Thyroid gland (tissue), 4 donors: ENCODE measurements around the gene ARFGEF3. TPM values are rescaled to one million over a fixed set of nuclear protein-coding genes. Genes with fewer than 3 reads are reported as not detected.

Source experiments
- DNase-seq, 2 donors: peaks; one replicate each; pipeline ENCODE4 v3.0.0-alpha.2; 2019
- H3K27ac ChIP-seq, 3 donors: fragments of 200-600 bp; sonication (generic); 1 replicate in 2 of 3; 2 replicates in 1 of 3; pipeline ENCODE4 v1.5.1; 2016 to 2019; ENCODE audit warnings: mild to moderate bottlenecking in 1 of 3, moderate library complexity in 1 of 3
- H3K27me3 ChIP-seq: fragments of 200-600 bp; sonication (generic); one replicate; pipeline ENCODE4 v1.5.1; 2019
- H3K36me3 ChIP-seq, 2 donors: fragments of 200-600 bp; sonication (generic); one replicate each; pipeline ENCODE4 v1.5.1; 2016 to 2019
- H3K4me1 ChIP-seq, 2 donors: fragments of 200-600 bp; sonication (generic); one replicate each; pipeline ENCODE4 v1.5.1; 2017 to 2019
- H3K4me3 ChIP-seq, 3 donors: fragments of 200-600 bp; sonication (generic); replicated peaks in 1 of 3; 1 replicate in 2 of 3; 2 replicates in 1 of 3; pipeline ENCODE4 v1.5.1; 2016; ENCODE audit warnings: mild to moderate bottlenecking in 1 of 3
- H3K9me3 ChIP-seq: fragments of 200-600 bp; sonication (generic); one replicate; pipeline ENCODE4 v1.5.1; 2017
- CTCF ChIP-seq, 6 experiments: fragments of 200-600 bp in 3 of 6; fragments of 450-650 bp in 3 of 6; sonication (generic) in 3 of 6; IDR thresholded peaks; one replicate each; pipeline ENCODE4 v1.5.1; 2016 to 2019; ENCODE audit warnings: antibody characterized with exemption in 6 of 6, mild to moderate bottlenecking in 2 of 6, inconsistent platforms in 1 of 6, moderate library complexity in 1 of 6
- POLR2A ChIP-seq, 2 donors: fragments of 450-650 bp; IDR thresholded peaks; one replicate each; pipeline ENCODE4 v1.6.1; 2017; ENCODE audit warnings: antibody characterized with exemption in 2 of 2, mild to moderate bottlenecking in 2 of 2, moderate library complexity in 1 of 2
- WGBS, 2 donors: methylation state at CpG; one replicate each; pipeline ENCODE4 v1.1.5; 2017; 5-methylcytosine and 5-hydroxymethylcytosine counted together
- intact Hi-C: fragments of 100-400 bp; cut with DNase I; formaldehyde crosslinking; loops from one replicate; pipeline ENCODE4 v1.15.1; 2023
- total RNA-seq, 4 donors: library from RNA; depleted of rRNA; stranded (reverse); fragments of >200 nt; gene quantifications; one replicate each; pipeline ENCODE4 v1.2.3, GENCODE V29; 2016

Gene ARFGEF3
- total RNA-seq, 4 donors from 2014 or later = 2.4 to 7.2 (median 4.4) TPM

DNA sequence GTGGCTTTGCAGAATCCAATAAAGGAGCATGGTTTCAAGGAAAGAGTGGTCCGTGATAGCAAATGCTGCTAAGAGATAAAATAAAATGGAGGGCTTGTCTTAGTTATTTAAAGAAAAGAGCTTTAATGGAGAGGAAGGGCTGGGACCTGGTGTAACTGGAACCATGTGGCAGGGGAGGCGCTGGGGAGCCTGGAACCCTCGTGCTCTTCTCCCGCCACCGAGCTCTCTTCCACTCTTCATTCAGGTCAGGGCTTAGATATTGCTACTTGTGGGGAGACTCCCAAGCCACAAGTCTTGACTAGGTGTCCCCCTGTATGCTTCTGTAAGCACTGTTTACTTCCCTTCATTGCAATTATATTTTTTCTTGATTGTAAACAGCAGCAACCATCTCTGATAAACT is 15.2 kb upstream of the ARFGEF3 start:
- 85 to 93% methylated on average over 5 of the region's 5 CpGs for whole genome bisulfite sequencing, 2 donors
- TF ChIP-seq CTCF (IDR thresholded peaks at IDR 0.05) = no peak
- H3K36me3 ChIP-seq = no peaks in the 10 kb centered on the region
- intact Hi-C loops = no loop called here
- no peak overlapping the region for H3K27ac ChIP-seq
- no peaks in the 10 kb centered on the region for H3K4me1 ChIP-seq
- no peak overlapping the region for H3K4me3 ChIP-seq
- no peaks in the 10 kb centered on the region for H3K27me3 ChIP-seq
- no peak for DNase-seq
- H3K9me3 ChIP-seq = no peaks in the 10 kb centered on the region

DNA sequence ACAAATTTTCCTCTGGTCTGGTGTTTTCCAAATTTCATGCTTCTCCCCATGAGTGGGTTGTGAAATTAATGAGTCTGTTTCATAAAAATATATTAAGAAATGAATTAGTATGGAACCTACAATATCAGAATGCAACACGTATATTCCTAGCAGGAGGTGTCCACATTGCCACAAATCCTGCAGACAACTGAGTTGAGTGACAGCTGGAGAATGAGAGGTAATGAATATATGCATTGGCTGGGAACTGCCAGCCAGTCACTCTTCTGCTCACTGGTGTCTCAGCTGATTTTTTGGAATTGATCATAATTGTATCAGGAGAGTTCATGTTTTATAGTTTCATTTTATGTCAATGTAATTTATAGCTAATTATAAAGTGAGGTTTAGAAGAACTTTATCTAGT is 6.3 kb upstream of the ARFGEF3 start:
- intact Hi-C loops = no loop called here
- no peaks in the 10 kb centered on the region for H3K4me1 ChIP-seq
- TF ChIP-seq CTCF (IDR thresholded peaks at IDR 0.05) (no peak), POLR2A (IDR thresholded peaks at IDR 0.05) (no peak)
- no peak overlapping the region for H3K27ac ChIP-seq
- H3K9me3 ChIP-seq = no peaks in the 10 kb centered on the region
- no peaks in the 10 kb centered on the region for H3K27me3 ChIP-seq
- 83 to 84% methylated on average over 1 of the region's 1 CpG for WGBS, 2 donors
- no peak overlapping the region for H3K4me3 ChIP-seq
- no peaks in the 10 kb centered on the region for H3K36me3 ChIP-seq
- no peak for DNase-seq

GRCh38 chr6:138157986-138158638 is 3.6 kb upstream of the ARFGEF3 start:
- DNase-seq = no peak
- 66 to 67% methylated on average over 4 of the region's 4 CpGs for WGBS, 2 donors
- no peaks in the 10 kb centered on the region for H3K27me3 ChIP-seq

DNA sequence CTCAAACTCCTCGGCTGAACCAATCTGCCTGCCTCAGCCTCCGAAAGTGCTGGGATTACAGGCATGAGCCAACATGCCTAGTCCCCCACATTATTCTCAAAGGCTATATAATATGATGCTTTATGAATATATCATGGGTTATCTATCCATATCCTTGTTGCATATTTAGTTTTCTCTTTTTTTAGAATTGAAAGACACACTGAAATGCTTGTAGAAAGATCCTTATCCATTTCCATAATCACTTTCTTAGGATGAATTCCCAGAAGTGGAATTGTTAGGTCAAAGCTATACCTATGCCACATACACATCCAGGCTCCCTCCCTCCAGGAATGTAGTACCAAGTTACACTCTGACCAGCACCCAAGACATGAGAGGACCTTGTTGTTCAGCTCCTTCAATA is 2.5 kb upstream of the ARFGEF3 start:
- Histone ChIP-seq H3K4me3 (no peak overlapping the region), H3K4me1 (peaks cover 0 to 13% of the 10 kb centered on the region in 2 donors), H3K36me3 (no peaks in the 10 kb centered on the region), H3K27ac (no peak overlapping the region), H3K27me3 (no peaks in the 10 kb centered on the region), H3K9me3 (no peaks in the 10 kb centered on the region)
- intact Hi-C loops = no loop called here
- 94 to 96% methylated on average over 2 of the region's 2 CpGs for WGBS, 2 donors
- no peak for DNase-seq
- TF ChIP-seq POLR2A (IDR thresholded peaks at IDR 0.05) (no peak), CTCF (IDR thresholded peaks at IDR 0.05) (no peak)

More at GRCh38 chr6:138157986-138158638, 3.6 kb upstream of the ARFGEF3 start:
- Histone ChIP-seq H3K36me3 (no peaks in the 10 kb centered on the region), H3K9me3 (no peaks in the 10 kb centered on the region), H3K4me3 (no peak overlapping the region), H3K27ac (no peak overlapping the region), H3K4me1 (peaks cover 0 to 13% of the 10 kb centered on the region in 2 donors)
- intact Hi-C loops = no loop called here
- TF ChIP-seq CTCF (IDR thresholded peaks at IDR 0.05) (no peak), POLR2A (IDR thresholded peaks at IDR 0.05) (no peak)

- 86 to 88% methylated on average over 11 of the region's 11 CpGs for WGBS, 2 donors
- Histone ChIP-seq H3K27ac (no peak overlapping the region), H3K27me3 (no peaks in the 10 kb centered on the region), H3K36me3 (no peaks in the 10 kb centered on the region), H3K9me3 (no peaks in the 10 kb centered on the region), H3K4me3 (no peak overlapping the region), H3K4me1 (peaks cover 0 to 13% of the 10 kb centered on the region in 2 donors)
- DNase-seq = no peak
- TF ChIP-seq CTCF (IDR thresholded peaks at IDR 0.05) (no peak), POLR2A (IDR thresholded peaks at IDR 0.05) (no peak)
- intact Hi-C loops = no loop called here
These were observed 1.2 kb upstream of the ARFGEF3 start for GRCh38 chr6:138160329-138161087.
